ENCODE data around the gene TTC36. TPM values are rescaled to one million over a fixed set of nuclear protein-coding genes. Genes with fewer than 3 reads are reported as not detected.

The TTC36 gene
- total and polyA plus RNA-seq, 9 of the 15 experiments (the other 6 are each of a cell fraction or from before 2014, with no cell fraction given) = 0.22 to 0.23 TPM; not detected in 7

GRCh38 chr11:118572981-118573550, 45.8 kb downstream of the TTC36 start (continued):
- no peak for TF ChIP-seq E2F8 (IDR thresholded peaks at IDR 0.05; ENCODE audit: low read depth, partially characterized antibody)
- no peak for TF ChIP-seq ZFP91 (CRISPR knock-in tag; IDR thresholded peaks at IDR 0.05)
- peak; percentile 89 for TF ChIP-seq MEIS2 (IDR thresholded peaks at IDR 0.05; ENCODE audit: partially characterized antibody)
- peak; percentile 80 for TF ChIP-seq FOSL1 (tag; conservative IDR thresholded peaks at IDR 0.05)
- no peak for TF ChIP-seq AFF4 (CRISPR knock-in tag; IDR thresholded peaks at IDR 0.05)
- TF ChIP-seq THRAP3 (IDR thresholded peaks at IDR 0.05; ENCODE audit: borderline replicate concordance) = peak; percentile 52; the same call in 1 of the 2 replicates
- no peak for TF ChIP-seq MTF1 (CRISPR knock-in tag; IDR thresholded peaks at IDR 0.05; ENCODE audit: borderline replicate concordance)
- TF ChIP-seq TAF7 (tag; IDR thresholded peaks at IDR 0.05) = no peak
- no peak for TF ChIP-seq XRCC5 (IDR thresholded peaks at IDR 0.05; ENCODE audit: low read depth, low read length)
- TF ChIP-seq CTBP1 (IDR thresholded peaks at IDR 0.05; ENCODE audit: borderline replicate concordance) = peak; percentile 94
- peak; percentile 87 for TF ChIP-seq NFE2 (IDR thresholded peaks at IDR 0.05; ENCODE audit: low read depth)
- TF ChIP-seq CBFA2T3 (IDR thresholded peaks at IDR 0.05) = peak; percentile 95
- no peak for TF ChIP-seq NR0B1 (IDR thresholded peaks at IDR 0.05; ENCODE audit: partially characterized antibody)
- TF ChIP-seq ELF4 (CRISPR knock-in tag; IDR thresholded peaks at IDR 0.05) = 0 out of 2 replicates have a peak, but pooled peaks have one; percentile 18
- 0 out of 2 replicates have a peak, but pooled peaks have one; percentile 9 for TF ChIP-seq BACH1 (tag; IDR thresholded peaks at IDR 0.05)
- peak; percentile 74 for TF ChIP-seq EP300 (IDR thresholded peaks at IDR 0.05; ENCODE audit: low read length)
- no peak for TF ChIP-seq MYNN (IDR thresholded peaks at IDR 0.05)
- TF ChIP-seq MYNN (CRISPR knock-in tag; IDR thresholded peaks at IDR 0.05) = no peak
- TF ChIP-seq ZKSCAN8 (CRISPR knock-in tag; IDR thresholded peaks at IDR 0.05) = peak; percentile 38; the same call in 1 of the 2 replicates
- TF ChIP-seq HNRNPLL (IDR thresholded peaks at IDR 0.05; ENCODE audit: low read depth, low read length, poor library complexity, severe bottlenecking) = no peak
